ELR (cell line): ENCODE data around the gene RASL12.

Experiments
- DNase-seq: peaks from one replicate; pipeline ENCODE4 v3.0.0-alpha.2; 2015; ENCODE audit warnings: low read depth

RASL12 gene

GRCh38 chr15:65055201-65055870 lies 12.5 kb downstream of the RASL12 start:
- peak; percentile 34 for DNase-seq

GRCh38 chr15:65054333-65055200 lies 13.2 kb downstream of the RASL12 start:
- DNase-seq, result peak; percentile 72

- no peak for DNase-seq
Observed at GRCh38 chr15:65052956-65053355, 14.8 kb downstream of the RASL12 start.

GRCh38 chr15:65051266-65051665 lies 16.5 kb downstream of the RASL12 start:
- DNase-seq, result no peak

GRCh38 chr15:65050270-65050669 lies 17.5 kb downstream of the RASL12 start:
- DNase-seq, result peak; percentile 60

- DNase-seq, result peak; percentile 96
Observed at GRCh38 chr15:65049418-65049840, 18.4 kb downstream of the RASL12 start.

- DNase-seq, result no peak
Observed at GRCh38 chr15:65048241-65048640, 19.6 kb downstream of the RASL12 start.

GRCh38 chr15:65044724-65045481 lies 22.9 kb downstream of the RASL12 start, which contains the start of gene SLC51B:
Gene SLC51B, plus strand, starts transcription at chr15:65045387. Its CDS starts 4,618 bp downstream, at chr15:65050005.
- DNase-seq, result no peak

GRCh38 chr15:65044218-65044617 lies 23.6 kb downstream of the RASL12 start:
- peak; percentile 86 for DNase-seq

GRCh38 chr15:65042776-65043327 lies 24.9 kb downstream of the RASL12 start:
- no peak for DNase-seq

- DNase-seq, result no peak
Observed at GRCh38 chr15:65041787-65042186, 26.0 kb downstream of the RASL12 start.

GRCh38 chr15:65040461-65040860 lies 27.3 kb downstream of the RASL12 start:
- no peak for DNase-seq

GRCh38 chr15:65038836-65039235 lies 29.0 kb downstream of the RASL12 start:
- no peak for DNase-seq

- no peak for DNase-seq
Observed at GRCh38 chr15:65038428-65038827, 29.4 kb downstream of the RASL12 start.

GRCh38 chr15:65037309-65037708 lies 30.5 kb downstream of the RASL12 start:
- DNase-seq, result no peak

GRCh38 chr15:65034719-65035118 lies 33.1 kb downstream of the RASL12 start:
- no peak for DNase-seq

GRCh38 chr15:65033659-65034269 lies 34.0 kb downstream of the RASL12 start:
- peak; percentile 74 for DNase-seq

- peak; percentile 87 for DNase-seq
Observed at GRCh38 chr15:65032801-65033537, 34.8 kb downstream of the RASL12 start.

GRCh38 chr15:65029736-65030208 lies 38.0 kb downstream of the RASL12 start:
- no peak for DNase-seq

- peak; percentile 82 for DNase-seq
Observed at GRCh38 chr15:65028921-65029735, 38.7 kb downstream of the RASL12 start, which contains the start of gene MTFMT. Gene MTFMT, minus strand, starts transcription at chr15:65029639. Its CDS starts 26 bp downstream, at chr15:65029613.
